ENCODE measurements around the gene RAD51B. TPM values are rescaled to one million over a fixed set of nuclear protein-coding genes. Genes with fewer than 3 reads are reported as not detected.

RAD51B gene
- total RNA-seq, 1 experiment from 2014 or later = 20.0 TPM

GRCh38 chr14:68610251-68610793 is 790.7 kb downstream of the RAD51B start:
- H3K4me1 ChIP-seq (ENCODE audit: control insufficient read depth in 1 of 2, insufficient read depth in 2 of 2, low read length in 2 of 2) = peaks cover 0 to 8% of the 10 kb centered on the region in 2 experiments; a peak in 1 of 4 replicates
- no peak overlapping the region for H2AFZ ChIP-seq (ENCODE audit: low read depth, low read length, poor library complexity, severe bottlenecking)
- H3K27me3 ChIP-seq (ENCODE audit: insufficient read depth, low read length) = no peaks in the 10 kb centered on the region
- H3K9me2 ChIP-seq (ENCODE audit: insufficient read depth) = no peaks in the 10 kb centered on the region
- POLR2A ChIA-PET = no interaction called here
- no TSS peak for BruUV-seq (replicated peaks)
- DNase-seq (ENCODE audit: low read depth, low spot score) = peak; percentile 26
- H3K9me3 ChIP-seq (ENCODE audit: control insufficient read depth in 1 of 2, insufficient read depth in 1 of 2, low read depth in 1 of 2, low read length in 2 of 2) = peaks cover 0 to 21% of the 10 kb centered on the region in 2 experiments; a peak in 1 of 4 replicates
- no peak for TF ChIP-seq ZFX (IDR thresholded peaks at IDR 0.05)
- TF ChIP-seq CBX3 (IDR thresholded peaks at IDR 0.05; ENCODE audit: low read depth) = no peak
- TF ChIP-seq POLR2AphosphoS5 (IDR thresholded peaks at IDR 0.05; ENCODE audit: low read depth, low read length) = no peak
- no peak for TF ChIP-seq ZBTB33 (IDR thresholded peaks at IDR 0.05; ENCODE audit: extremely low read depth, insufficient replicate concordance, low read length)
- no peak for TF ChIP-seq YY1 (IDR thresholded peaks at IDR 0.05; ENCODE audit: extremely low read depth, insufficient replicate concordance, low read depth, low read length)
- TF ChIP-seq REST (IDR thresholded peaks at IDR 0.05; ENCODE audit: low read depth) = no peak
- 0 out of 2 replicates have a peak, but pooled peaks have one; percentile 25 for TF ChIP-seq RAD21 (IDR thresholded peaks at IDR 0.05; ENCODE audit: low read depth)
- TF ChIP-seq ELF1 (IDR thresholded peaks at IDR 0.05; ENCODE audit: borderline replicate concordance, low read depth) = no peak
- peak in 2 of 3 experiments; percentile 35 to 39; a peak in 4 of 6 replicates for TF ChIP-seq CTCF (IDR thresholded peaks at IDR 0.05 in 2 of 3, conservative IDR thresholded peaks at IDR 0.05 in 1 of 3; ENCODE audit: borderline replicate concordance in 1 of 3, insufficient read depth in 1 of 3, low read depth in 2 of 3, low read length in 2 of 3)
- no peak for TF ChIP-seq MAX (IDR thresholded peaks at IDR 0.05)
- no peak for TF ChIP-seq SP1 (IDR thresholded peaks at IDR 0.05; ENCODE audit: low read depth)
- peak; percentile 76 for ATAC-seq
- H3K79me2 ChIP-seq (ENCODE audit: insufficient read depth, low read length) = no peaks in the 10 kb centered on the region
- H3K4me3 ChIP-seq (replicated peaks in 1 of 2; ENCODE audit: low read depth in 1 of 2, low read length in 2 of 2) = no peak overlapping the region
- RAD21 ChIA-PET (ENCODE audit: low non-redundant PET in 1 of 2, low total read pairs in 2 of 2, uncharacterized antibody in 2 of 2, unreplicated experiment in 2 of 2) = no interaction called here
- no peak overlapping the region for H3K9ac ChIP-seq (ENCODE audit: low read length)
- H3K27ac ChIP-seq (ENCODE audit: low read depth, low read length) = no peak overlapping the region
- no peaks in the 10 kb centered on the region for H4K20me1 ChIP-seq (ENCODE audit: insufficient read depth)
- no peaks in the 10 kb centered on the region for H3K36me3 ChIP-seq (ENCODE audit: control insufficient read depth in 1 of 2, insufficient read depth in 2 of 2, low read length in 2 of 2)
- CTCF ChIA-PET = no interaction called here
- no peak overlapping the region for H3K4me2 ChIP-seq (ENCODE audit: low read length)
- intact Hi-C loops (cut with micrococcal nuclease) = no loop called here

All from HCT116 (cell line).